WI38 (cell line): Measurements from ENCODE around the gene DUSP22.

Source experiments
- H3K4me3 ChIP-seq: 2 replicates; pipeline ENCODE4 v1.5.1; 2011; ENCODE audit warnings: low read depth, mild to moderate bottlenecking, control low read depth, low read length
- CTCF ChIP-seq: IDR thresholded peaks from 2 replicates; pipeline ENCODE4 v1.5.1; 2012; ENCODE audit warnings: low read depth, mild to moderate bottlenecking, control low read depth, low read length

DUSP22 gene

GRCh38 chr6:397056-397455 lies 104.8 kb downstream of the DUSP22 start:
- no peak for TF ChIP-seq CTCF
- no peak overlapping the region for H3K4me3 ChIP-seq

- no peak overlapping the region for H3K4me3 ChIP-seq
- no peak for TF ChIP-seq CTCF
These were observed 105.3 kb downstream of the DUSP22 start for GRCh38 chr6:397604-398003.

- TF ChIP-seq CTCF = no peak
- H3K4me3 ChIP-seq = no peak overlapping the region
These were observed 105.8 kb downstream of the DUSP22 start for GRCh38 chr6:398065-398464.

- no peak for TF ChIP-seq CTCF
- H3K4me3 ChIP-seq = no peak overlapping the region
These were observed 106.3 kb downstream of the DUSP22 start for GRCh38 chr6:398558-399078.

GRCh38 chr6:399785-400534 lies 107.7 kb downstream of the DUSP22 start:
- TF ChIP-seq CTCF = no peak
- no peak overlapping the region for H3K4me3 ChIP-seq

GRCh38 chr6:400815-401214 lies 108.5 kb downstream of the DUSP22 start:
- no peak for TF ChIP-seq CTCF
- no peak overlapping the region for H3K4me3 ChIP-seq
